ENCODE measurements around the gene PLET1.

- TF ChIP-seq CTCF (IDR thresholded peaks at IDR 0.05) = no peak
- no peak for TF ChIP-seq POLR2A (IDR thresholded peaks at IDR 0.05)
Measured at GRCh38 chr11:112212710-112213109, 48.0 kb downstream of the PLET1 start.
